Fibroblast of skin of left biceps (primary cell): ENCODE data around the gene NISCH.
A peak's percentile ranks its signal among the peaks of the same experiment; 100 is the strongest.

Experiments
- DNase-seq, 2 experiments: peaks; one replicate each; pipeline ENCODE4 v3.0.0-alpha.2; 2013; ENCODE audit warnings: low read depth in 2 of 2

NISCH gene

GRCh38 chr3:52490939-52491526, 35.6 kb downstream of the NISCH start:
- DNase-seq: no peak

GRCh38 chr3:52492059-52492458, 36.7 kb downstream of the NISCH start:
- no peak for DNase-seq

GRCh38 chr3:52493232-52494017, 38.0 kb downstream of the NISCH start:
- DNase-seq: no peak

- no peak for DNase-seq
Observed at GRCh38 chr3:52494445-52494844, 39.0 kb downstream of the NISCH start.

- DNase-seq: no peak
Observed at GRCh38 chr3:52494886-52495495, 39.6 kb downstream of the NISCH start, which contains the start of gene STAB1. STAB1 (plus strand) TSS chr3:52495338; CDS start chr3:52495414, 76 bp downstream.

GRCh38 chr3:52495777-52496602, 40.6 kb downstream of the NISCH start:
- DNase-seq: no peak

- peak in 1 of 2 experiments; percentile 5 for DNase-seq
Observed at GRCh38 chr3:52498137-52499054, 43.0 kb downstream of the NISCH start.

- no peak for DNase-seq
Observed at GRCh38 chr3:52501046-52501445, 45.6 kb downstream of the NISCH start.

- DNase-seq: no peak
Observed at GRCh38 chr3:52502001-52502400, 46.6 kb downstream of the NISCH start.

GRCh38 chr3:52502808-52503350, 47.5 kb downstream of the NISCH start:
- no peak for DNase-seq

- no peak for DNase-seq
Observed at GRCh38 chr3:52503788-52504424, 48.5 kb downstream of the NISCH start.

GRCh38 chr3:52504977-52505376, 49.6 kb downstream of the NISCH start:
- DNase-seq: no peak

GRCh38 chr3:52506266-52506966, 51.0 kb downstream of the NISCH start:
- no peak for DNase-seq

GRCh38 chr3:52507359-52507758, 52.0 kb downstream of the NISCH start:
- DNase-seq: no peak

- DNase-seq: no peak
Observed at GRCh38 chr3:52509753-52510328, 54.4 kb downstream of the NISCH start.

GRCh38 chr3:52511509-52511908, 56.1 kb downstream of the NISCH start:
- DNase-seq: no peak

- DNase-seq: no peak
Observed at GRCh38 chr3:52512105-52512504, 56.7 kb downstream of the NISCH start.

GRCh38 chr3:52512727-52513126, 57.3 kb downstream of the NISCH start:
- no peak for DNase-seq

- DNase-seq: no peak
Observed at GRCh38 chr3:52513281-52513680, 57.9 kb downstream of the NISCH start.
